GM18861 (cell line): ENCODE measurements around the gene MIS18A.
"Not testable (repeated sequence)": the region's sequence is repeated elsewhere in the genome, so short reads cannot be mapped to it uniquely, and the experiment has no call there.

Experiments used
- ATAC-seq: cut with Tn5 transposase; IDR thresholded peaks from one replicate; pipeline ENCODE4 v1.9.1; 2021; ENCODE audit not compliant: unreplicated experiment

MIS18A gene, protein sequence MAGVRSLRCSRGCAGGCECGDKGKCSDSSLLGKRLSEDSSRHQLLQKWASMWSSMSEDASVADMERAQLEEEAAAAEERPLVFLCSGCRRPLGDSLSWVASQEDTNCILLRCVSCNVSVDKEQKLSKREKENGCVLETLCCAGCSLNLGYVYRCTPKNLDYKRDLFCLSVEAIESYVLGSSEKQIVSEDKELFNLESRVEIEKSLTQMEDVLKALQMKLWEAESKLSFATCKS

DNA sequence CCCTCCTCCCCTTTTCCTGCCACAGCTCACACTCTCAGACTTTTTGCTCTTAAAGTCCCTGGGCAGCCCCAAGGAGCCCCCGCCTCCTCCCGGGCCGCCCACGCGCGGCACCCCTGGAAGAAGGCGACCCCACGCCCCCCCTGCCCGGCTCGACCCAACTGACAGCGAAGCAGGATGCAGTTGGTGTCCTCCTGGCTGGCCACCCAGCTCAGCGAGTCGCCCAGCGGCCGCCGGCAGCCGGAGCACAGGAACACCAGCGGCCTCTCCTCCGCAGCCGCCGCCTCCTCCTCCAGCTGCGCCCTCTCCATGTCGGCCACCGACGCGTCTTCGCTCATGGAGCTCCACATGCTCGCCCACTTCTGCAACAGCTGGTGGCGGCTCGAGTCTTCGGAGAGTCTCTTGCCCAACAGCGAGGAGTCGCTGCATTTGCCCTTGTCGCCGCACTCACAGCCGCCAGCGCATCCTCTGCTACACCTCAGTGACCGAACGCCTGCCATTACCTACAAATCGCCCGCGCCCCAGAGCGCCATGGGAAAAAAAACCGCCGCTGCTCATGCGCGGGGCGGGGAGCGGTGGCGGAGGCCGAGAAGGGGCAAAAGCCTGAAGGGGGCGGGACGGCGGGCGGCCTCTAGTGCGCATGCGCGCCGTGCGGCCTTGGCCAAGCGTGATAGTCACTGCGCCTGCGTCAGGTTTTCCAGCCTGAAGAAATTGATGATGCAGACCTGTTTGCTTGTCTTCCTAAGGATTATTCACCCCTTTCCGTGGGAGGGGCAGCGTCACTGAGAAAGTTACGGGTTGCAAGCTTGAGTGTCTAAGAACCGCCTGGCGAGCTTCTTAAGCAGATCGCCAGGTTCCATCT, at the start of gene MIS18A:
Gene MIS18A (minus strand): TSS at position 532 of the 859 bp plus-strand sequence. CDS start 35 bp downstream, at position 497.
- ATAC-seq: peak; percentile 91

DNA sequence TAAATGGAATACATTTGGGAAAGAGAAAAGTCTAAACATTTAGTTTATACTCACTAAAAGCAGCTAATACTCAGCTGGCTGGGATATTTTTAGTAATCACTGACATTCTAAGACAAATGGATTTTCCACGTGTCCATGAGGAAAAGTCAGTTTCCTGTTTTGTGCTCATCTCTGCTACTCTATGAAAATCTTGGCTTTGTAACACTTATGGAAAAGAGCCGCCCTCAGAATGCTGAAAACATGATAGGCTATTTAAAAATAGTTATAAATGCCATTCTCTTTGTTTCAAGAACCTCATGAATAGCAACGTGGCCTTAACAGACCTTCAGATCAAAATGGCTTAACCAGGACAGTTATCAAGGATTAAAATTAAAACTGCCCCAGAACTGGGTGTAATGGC, 49.7 kb upstream of the MIS18A start:
- no peak for ATAC-seq

DNA sequence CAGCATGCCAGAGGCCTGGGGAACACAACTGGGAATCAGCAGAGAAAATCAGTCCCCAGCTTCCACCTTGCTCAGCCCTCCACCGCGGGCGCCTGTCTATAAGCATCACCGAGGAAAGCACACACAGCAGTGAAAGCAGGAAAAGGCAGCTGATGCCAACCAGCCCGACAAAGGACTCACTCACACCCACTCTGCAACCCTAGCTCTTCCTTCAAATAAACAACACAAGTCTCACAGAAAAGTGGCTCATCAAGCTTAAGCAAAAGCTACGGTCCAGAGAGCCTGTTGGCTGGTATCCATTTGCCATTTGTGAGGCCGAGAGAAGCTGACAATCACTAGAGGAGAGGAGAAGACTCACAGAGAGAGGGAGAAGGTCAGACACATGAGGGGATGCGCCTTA, 46.9 kb upstream of the MIS18A start:
- no peak for ATAC-seq

DNA sequence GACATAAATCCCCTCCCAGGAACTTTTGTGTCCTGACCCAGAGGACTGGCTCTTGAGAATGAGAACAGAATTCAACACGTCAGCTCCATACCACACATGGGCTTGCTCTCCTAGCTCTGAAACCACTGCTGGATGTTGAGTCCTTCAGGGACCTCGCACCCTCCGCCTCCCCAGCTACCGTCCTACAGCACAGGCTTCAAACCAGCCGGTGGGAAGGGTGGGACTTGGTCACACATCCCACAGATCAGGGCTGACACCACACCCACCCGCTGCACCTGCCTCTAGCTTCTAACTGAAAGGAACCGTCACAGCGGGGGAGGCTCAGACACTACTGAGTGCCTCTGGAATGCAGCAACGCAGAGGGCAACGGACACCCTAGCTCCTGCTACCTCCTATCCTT, 43.8 kb upstream of the MIS18A start:
- no peak for ATAC-seq

DNA sequence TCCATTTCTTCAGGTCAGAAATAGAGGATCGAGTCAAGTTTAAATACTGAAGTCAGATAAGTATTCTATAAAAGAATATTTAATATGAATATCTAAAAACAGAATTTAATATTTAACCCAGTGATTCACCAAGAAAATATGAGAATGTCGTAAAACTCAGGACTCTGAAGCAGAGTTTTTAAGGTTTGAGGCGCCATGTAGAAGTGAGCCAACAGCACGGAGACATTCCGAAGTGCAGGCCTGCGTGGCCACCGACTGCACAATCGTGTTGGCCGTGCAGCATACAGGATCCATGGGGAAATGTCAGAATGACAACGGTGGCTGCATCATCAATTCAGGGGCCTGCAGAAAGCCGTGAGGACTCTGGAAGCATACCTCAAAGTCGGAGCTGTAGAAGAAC, 43.3 kb upstream of the MIS18A start:
- no peak for ATAC-seq

DNA sequence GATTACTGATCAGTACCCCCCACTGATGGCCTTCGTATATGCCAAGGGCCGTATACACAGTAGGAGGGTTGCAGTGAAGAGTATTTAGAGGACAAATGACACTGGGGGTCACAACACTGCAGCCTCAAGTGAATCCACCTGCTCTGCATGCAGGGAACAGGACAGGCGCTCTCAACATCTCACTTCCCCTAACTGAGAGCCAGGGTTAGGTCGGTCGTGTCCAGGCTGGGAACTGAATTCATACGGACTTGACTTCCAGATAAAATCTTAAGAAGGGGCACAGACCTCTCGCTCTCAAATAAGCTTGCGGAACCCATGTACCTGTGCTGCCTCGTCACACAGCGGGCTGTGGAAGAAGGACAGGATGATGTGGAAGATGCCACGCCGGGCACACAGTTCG, 42.6 kb upstream of the MIS18A start:
- no peak for ATAC-seq

DNA sequence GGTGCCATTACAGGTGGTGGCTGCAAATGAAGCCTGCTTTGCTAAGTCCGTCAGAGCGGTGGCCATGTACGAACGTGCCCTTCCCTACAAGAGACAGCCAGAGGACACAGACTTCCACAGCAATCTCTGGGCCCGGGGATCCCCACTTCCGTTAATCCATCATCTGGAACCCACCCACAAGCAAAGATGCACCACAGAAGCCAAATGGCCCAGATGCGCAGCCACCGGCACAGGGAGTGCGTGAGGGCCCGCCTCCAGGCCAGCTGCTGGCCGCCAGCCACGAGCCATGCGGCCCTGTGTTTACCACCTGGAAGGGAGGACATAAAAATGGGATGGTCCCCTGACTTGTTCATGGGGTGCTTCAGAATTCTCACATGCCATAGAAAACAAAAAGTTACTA, 41.9 kb upstream of the MIS18A start:
- no peak for ATAC-seq

DNA sequence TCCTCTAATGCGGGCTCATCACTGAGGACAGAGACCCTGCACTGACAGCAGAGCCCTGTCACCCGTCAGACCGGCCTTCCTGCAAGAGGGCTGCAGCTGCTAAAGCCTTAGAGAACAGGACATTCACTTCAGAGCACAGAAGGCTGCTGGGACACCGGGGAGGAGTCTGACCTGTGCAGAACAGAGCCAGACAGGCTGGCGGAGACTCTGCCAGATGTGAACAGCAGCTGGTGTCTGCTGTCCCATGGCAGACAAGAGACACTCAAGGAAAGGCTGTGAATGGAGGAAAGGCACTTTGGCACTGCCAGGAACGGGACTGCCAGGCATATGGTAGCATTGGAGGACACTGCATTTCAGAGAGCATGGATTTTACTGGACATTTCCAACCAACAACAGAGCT, 41.2 kb upstream of the MIS18A start:
- ATAC-seq: no peak

DNA sequence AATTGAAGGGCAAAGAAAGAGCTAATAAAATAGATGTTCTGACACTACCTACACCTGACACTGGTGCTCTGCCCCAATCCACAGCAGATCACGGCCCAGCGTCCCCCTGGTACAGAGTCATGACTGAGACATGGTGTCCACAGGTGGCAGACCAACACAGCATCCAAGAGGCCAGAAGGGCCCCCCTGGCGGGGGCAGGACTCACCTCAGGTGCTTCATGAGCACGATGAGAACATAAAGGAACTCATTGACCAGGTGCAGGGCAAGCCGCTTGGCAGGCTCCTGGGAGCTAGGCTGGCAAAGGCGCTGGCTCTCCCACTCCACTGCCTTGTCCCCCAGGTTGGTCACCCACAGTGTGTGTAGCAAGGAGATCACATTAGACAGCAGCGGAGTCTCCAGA, 40.2 kb upstream of the MIS18A start:
- no peak for ATAC-seq

DNA sequence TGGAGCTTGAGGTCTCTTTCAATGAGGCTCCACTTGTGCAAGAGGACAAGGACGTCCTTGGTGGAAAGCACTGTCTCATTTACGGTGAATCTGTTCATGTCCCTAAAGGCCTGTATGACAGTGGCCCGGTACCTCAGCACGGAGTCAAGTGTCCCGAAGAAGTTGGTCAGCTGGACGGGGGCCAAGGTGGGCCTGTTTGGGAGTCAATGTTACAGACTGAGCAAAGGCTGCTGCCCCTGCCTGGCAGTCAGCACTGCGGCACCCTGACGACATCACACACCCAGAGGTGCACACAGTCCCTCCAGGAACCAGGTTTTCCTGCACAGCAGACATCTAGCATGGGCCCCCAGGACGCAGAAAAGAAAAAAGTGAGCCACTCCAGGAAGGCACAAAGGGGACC, 38.9 kb upstream of the MIS18A start:
- no peak for ATAC-seq

DNA sequence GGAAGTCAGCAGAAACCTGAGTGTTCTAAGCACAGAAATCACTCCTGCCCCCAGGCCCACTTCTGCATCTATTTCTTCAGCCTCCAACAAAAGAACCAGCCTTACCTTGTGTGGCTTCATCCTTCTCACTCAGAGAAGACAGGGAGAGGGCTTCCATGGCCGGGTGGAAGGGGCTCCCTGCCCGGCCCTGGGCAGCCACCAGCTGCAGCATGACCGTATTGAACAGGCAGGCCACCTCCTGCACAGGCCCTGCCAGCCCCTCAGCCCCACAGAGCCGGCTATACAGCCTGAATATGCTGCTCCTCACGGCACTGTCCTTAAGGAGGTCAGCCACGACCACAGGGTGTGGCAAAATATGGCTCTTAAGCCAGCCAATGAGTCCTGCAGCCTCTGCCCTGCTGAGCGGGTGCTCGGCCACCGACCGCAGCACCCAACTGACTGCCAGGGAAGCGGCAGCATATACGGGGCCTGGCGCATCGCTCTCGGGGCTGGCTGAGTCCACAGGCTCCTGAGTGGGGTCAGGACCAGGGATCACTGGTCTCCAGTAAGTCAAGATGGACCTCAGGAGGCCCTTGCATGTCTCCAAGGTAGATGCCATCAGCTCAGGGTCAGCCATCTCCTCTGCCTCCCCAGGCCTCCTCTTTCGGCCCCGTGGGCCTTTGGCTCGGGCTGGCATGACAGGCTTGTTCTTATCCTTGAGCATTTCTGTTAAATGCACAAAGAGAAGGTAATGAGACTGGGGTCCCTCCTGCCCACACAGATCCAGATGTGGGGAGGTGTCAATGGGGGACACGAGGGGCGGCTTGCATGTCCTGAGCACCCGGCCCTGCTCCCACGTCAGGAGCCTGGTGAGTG, 37.7 kb upstream of the MIS18A start:
- ATAC-seq: no peak

DNA sequence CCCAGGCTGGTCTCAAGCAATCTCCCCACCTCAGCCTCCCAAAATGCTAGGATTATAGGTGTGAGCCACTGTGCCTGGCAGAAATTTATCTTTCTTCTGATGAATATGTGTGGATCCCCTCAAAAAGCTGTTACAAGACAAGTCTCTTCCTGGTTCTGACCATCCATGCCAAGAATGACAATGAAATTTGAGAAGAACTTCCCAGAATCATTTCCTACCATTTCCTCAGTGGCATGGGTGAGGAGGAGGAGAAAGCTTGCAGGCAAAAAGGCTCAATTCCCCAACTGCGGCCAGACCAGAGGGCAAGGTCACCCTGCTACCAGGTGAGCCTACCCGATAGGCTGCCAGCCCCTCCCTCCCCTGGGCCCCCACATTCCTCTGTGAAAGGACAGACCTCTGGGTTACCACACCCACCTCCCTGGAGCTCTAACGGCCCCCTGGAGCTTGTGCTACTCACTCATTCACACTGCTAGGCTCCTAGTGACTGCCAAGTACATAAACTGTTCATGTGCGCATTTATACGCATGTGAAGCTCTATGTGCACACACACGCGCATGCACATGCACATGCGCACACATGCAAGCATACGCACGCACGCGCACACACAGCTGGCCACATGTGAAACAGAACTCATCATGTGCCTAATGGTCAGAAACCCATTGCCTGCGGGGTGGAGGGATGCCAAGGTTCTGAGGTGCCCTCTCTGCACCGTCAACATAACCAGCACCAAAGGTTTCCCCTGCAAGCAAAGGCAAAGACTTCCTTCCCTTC, 36.8 kb upstream of the MIS18A start:
- no peak for ATAC-seq

DNA sequence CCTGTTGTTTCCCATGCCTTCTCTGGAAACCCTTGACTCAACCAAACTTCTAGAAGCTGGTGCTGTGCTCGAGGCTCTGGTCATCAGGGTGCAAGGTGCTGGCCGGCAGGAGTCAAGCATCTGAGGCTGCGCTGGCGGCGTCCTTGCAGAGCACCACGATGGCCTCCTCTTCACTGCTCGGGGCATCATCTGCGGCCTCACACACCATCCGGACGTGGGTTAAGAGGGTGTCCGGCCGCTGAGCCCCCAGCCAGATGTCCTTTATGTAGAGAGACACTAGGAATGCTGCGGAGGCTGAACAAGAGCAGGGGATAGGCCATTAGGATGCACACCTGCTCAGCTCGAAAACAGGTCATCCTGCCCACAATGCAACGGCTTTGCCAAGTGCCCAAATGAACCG, 36.0 kb upstream of the MIS18A start:
- ATAC-seq: no peak

DNA sequence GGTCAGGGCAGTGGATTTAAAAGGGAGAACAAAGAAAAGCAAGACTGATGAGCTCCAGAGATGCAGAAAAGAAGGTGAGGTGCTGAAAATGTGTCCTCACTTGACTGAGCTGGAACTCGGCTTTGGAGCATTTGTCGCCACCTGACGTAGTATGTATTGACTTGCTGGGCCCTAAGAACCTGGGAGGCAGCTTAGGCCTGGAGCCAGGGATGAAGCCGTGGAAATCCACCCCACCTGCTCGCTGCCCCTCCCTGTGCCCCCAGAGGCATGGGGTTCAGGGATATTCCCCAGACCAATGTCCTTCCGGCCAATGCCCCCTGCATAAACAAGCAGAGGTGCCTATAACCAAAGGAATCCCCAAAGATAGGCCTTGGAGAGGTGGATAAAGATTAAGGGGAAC, 34.1 kb upstream of the MIS18A start:
- ATAC-seq: no peak

DNA sequence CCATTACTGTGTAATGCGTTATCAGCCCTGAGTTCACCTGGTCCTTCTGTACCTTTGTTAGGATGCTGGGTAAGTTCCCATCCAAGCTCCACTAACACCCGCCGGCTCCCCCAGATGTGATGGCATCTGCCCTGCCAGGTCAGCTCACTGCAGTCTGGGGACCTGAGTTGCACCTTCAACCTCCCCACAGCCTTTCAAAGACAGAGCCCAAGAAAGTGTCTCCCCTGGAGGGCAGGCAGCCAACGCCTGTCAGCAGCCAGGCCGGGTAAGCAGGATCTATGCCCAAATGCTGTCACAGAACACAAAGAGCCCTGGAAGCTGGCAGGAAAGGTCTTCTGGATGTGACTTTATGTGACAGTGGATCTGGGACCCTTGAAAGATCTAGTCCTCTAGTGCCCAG, 33.5 kb upstream of the MIS18A start:
- ATAC-seq: no peak

DNA sequence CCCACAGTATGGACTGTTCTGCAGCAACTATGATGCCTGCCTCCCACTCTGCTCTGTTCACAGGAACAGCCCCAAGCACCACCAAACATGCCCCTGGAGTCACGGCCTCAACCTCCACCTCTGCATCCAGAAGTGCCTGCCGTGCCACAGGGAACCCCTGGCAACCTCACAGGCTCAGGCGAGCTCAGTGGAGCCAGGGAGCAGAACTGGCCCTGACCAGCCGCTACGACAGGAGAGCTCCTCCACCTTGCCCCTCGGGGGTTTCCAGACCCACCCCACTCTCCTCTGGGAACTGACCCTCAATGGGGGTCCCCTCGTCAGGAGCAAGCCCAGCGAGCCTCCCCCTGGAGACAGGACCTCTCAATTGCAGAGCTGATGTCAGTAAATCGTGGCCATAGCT, 32.8 kb upstream of the MIS18A start:
- no peak for ATAC-seq

DNA sequence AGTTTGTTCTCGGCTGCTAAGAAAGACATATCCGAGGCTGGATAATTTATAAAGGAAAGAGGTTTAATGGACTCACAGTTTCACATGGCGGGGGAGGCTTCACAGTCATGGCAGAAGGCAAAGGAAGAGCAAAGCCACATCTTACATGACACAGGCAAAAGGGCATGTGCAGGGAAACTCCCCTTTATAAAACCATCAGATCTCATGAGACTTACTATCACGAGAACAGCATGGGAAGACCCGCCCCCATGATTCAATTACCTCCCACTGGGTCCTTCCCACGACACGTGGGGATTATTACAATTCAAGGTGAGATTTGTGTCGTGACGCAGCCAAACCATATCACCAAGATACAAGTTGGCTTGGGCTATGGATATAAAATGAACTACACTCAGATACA, 32.1 kb upstream of the MIS18A start:
- ATAC-seq: not testable (repeated sequence)

DNA sequence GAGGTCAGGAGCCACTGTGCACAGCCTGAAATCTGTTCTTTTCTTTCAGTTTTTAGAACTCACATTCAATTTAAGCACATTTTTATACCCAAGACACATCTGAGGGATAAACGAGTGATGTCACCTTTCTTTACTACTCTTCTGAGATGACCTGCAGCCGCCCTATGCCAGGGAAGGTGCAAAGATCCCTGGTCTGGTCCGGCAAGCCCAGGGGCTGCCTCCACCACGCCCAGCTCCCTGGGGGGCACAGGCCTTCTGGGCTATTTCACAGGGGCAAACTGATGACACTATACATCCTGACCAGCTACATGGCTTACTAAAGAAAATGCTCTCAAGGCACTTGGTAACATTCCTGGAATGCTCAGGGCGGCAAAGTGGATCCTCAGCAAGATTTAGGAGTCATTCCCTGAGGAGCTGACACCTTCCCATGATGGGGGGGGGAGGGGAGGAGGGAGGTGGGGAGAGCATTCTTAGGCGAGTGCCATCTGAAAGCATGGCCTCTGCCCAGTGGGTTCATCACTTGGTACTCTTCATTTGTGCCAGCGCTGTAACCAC, 31.1 kb upstream of the MIS18A start:
- ATAC-seq: no peak

DNA sequence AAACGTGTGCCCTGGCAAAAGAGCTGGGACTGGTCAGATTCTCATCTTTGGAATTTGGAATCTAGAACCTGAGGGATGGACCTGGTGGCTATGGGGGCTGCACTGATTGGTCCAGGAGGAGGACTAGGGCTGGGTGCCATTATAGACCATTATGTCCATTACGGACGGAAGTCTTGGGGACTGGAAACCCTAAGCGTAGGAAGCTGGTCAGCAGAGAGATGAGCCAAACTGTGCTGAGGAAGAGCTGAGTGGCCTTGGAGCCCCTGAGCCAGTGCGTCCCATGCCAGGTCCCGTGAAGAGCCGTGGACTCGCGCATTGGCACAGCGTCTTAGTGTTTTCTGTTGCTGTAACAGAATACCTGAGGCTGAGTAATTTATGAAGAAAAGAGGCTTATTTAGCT, 29.8 kb upstream of the MIS18A start:
- no peak for ATAC-seq

DNA sequence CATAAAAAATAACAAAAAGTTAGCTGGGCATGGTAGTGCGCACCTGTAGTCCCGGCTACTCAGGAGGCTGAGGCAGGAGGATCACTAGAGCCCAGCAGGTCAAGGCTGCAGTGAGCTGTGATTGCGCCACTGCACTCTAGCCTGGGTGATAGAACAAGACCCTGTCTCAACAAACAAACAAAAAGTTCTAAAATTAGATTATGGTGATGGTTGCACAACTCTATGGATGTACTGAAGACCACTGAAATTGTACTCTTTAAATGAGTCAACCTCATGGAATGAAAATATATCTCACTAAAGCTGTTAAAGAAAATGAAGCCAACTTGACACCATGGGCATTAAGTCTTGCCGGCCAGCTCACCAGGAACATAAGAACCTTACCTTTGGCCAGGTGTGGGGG, 28.9 kb upstream of the MIS18A start:
- ATAC-seq: no peak
